ENCODE results near the gene MCF2L.

DNA sequence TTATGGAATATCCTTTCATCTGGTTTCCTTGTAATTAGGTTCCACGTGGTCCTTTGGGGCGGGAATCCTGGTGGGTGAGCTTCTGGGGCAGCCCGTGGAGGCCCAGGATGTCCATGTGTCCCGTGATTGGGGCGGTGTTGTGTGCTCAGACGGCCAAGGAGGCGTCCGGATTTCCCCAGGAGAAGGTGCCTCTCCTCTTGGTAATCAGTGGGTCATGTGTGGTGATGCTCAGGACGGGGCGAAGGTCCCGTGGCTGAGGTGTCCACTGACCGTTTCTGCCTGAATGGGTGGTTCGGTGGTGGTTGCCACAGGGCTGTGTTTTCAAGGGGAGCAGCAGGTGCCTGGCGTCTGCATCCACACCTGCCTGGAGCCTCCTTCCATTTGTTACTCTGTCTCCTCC lies 84.4 kb downstream of the MCF2L start:
- TF ChIP-seq CREB5 (CRISPR knock-in tag; IDR thresholded peaks at IDR 0.05; ENCODE audit: low read depth): no peak
- TF ChIP-seq TOX (CRISPR knock-in tag; IDR thresholded peaks at IDR 0.05; ENCODE audit: borderline replicate concordance): no peak
- no peak for TF ChIP-seq OSR1 (CRISPR knock-in tag; IDR thresholded peaks at IDR 0.05)
- no peak for TF ChIP-seq ARNTL (CRISPR knock-in tag; IDR thresholded peaks at IDR 0.05; ENCODE audit: borderline replicate concordance, low read depth)
- no peak for TF ChIP-seq ZFP30 (CRISPR knock-in tag; IDR thresholded peaks at IDR 0.05)
- no peak for TF ChIP-seq ISL1 (CRISPR knock-in tag; IDR thresholded peaks at IDR 0.05)
- TF ChIP-seq, protein P1, sequence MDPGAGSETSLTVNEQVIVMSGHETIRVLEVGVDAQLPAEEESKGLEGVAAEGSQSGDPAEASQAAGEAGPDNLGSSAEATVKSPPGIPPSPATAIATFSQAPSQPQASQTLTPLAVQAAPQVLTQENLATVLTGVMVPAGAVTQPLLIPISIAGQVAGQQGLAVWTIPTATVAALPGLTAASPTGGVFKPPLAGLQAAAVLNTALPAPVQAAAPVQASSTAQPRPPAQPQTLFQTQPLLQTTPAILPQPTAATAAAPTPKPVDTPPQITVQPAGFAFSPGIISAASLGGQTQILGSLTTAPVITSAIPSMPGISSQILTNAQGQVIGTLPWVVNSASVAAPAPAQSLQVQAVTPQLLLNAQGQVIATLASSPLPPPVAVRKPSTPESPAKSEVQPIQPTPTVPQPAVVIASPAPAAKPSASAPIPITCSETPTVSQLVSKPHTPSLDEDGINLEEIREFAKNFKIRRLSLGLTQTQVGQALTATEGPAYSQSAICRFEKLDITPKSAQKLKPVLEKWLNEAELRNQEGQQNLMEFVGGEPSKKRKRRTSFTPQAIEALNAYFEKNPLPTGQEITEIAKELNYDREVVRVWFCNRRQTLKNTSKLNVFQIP (CRISPR knock-in tag; IDR thresholded peaks at IDR 0.05; ENCODE audit: borderline replicate concordance, low read depth): no peak
- TF ChIP-seq, protein P2, sequence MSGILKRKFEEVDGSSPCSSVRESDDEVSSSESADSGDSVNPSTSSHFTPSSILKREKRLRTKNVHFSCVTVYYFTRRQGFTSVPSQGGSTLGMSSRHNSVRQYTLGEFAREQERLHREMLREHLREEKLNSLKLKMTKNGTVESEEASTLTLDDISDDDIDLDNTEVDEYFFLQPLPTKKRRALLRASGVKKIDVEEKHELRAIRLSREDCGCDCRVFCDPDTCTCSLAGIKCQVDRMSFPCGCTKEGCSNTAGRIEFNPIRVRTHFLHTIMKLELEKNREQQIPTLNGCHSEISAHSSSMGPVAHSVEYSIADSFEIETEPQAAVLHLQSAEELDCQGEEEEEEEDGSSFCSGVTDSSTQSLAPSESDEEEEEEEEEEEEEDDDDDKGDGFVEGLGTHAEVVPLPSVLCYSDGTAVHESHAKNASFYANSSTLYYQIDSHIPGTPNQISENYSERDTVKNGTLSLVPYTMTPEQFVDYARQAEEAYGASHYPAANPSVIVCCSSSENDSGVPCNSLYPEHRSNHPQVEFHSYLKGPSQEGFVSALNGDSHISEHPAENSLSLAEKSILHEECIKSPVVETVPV (CRISPR knock-in tag; IDR thresholded peaks at IDR 0.05): no peak
- TF ChIP-seq, protein P3, sequence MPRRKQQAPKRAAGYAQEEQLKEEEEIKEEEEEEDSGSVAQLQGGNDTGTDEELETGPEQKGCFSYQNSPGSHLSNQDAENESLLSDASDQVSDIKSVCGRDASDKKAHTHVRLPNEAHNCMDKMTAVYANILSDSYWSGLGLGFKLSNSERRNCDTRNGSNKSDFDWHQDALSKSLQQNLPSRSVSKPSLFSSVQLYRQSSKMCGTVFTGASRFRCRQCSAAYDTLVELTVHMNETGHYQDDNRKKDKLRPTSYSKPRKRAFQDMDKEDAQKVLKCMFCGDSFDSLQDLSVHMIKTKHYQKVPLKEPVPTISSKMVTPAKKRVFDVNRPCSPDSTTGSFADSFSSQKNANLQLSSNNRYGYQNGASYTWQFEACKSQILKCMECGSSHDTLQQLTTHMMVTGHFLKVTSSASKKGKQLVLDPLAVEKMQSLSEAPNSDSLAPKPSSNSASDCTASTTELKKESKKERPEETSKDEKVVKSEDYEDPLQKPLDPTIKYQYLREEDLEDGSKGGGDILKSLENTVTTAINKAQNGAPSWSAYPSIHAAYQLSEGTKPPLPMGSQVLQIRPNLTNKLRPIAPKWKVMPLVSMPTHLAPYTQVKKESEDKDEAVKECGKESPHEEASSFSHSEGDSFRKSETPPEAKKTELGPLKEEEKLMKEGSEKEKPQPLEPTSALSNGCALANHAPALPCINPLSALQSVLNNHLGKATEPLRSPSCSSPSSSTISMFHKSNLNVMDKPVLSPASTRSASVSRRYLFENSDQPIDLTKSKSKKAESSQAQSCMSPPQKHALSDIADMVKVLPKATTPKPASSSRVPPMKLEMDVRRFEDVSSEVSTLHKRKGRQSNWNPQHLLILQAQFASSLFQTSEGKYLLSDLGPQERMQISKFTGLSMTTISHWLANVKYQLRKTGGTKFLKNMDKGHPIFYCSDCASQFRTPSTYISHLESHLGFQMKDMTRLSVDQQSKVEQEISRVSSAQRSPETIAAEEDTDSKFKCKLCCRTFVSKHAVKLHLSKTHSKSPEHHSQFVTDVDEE (CRISPR knock-in tag; IDR thresholded peaks at IDR 0.05): no peak
- no peak for TF ChIP-seq ZNF70 (CRISPR knock-in tag; IDR thresholded peaks at IDR 0.05)
- TF ChIP-seq ZFP3 (CRISPR knock-in tag; IDR thresholded peaks at IDR 0.05): no peak
- TF ChIP-seq, protein P4, sequence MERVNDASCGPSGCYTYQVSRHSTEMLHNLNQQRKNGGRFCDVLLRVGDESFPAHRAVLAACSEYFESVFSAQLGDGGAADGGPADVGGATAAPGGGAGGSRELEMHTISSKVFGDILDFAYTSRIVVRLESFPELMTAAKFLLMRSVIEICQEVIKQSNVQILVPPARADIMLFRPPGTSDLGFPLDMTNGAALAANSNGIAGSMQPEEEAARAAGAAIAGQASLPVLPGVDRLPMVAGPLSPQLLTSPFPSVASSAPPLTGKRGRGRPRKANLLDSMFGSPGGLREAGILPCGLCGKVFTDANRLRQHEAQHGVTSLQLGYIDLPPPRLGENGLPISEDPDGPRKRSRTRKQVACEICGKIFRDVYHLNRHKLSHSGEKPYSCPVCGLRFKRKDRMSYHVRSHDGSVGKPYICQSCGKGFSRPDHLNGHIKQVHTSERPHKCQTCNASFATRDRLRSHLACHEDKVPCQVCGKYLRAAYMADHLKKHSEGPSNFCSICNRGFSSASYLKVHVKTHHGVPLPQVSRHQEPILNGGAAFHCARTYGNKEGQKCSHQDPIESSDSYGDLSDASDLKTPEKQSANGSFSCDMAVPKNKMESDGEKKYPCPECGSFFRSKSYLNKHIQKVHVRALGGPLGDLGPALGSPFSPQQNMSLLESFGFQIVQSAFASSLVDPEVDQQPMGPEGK (CRISPR knock-in tag; IDR thresholded peaks at IDR 0.05; ENCODE audit: borderline replicate concordance): no peak
- no peak for TF ChIP-seq ZNF8 (CRISPR knock-in tag; IDR thresholded peaks at IDR 0.05)
